HEK293T (cell line): Measurements from ENCODE around the gene GALNT8.

Experiments
- CTCF ChIA-PET: fragments of 350-600 bp; formaldehyde crosslinking; extraction: SDS; loops from one replicate; lab custom pipeline; 2021; ENCODE audit warnings: antibody characterized with exemption, inconsistent platforms; lab: Yijun Ruan, JAX
- POLR2A ChIA-PET: fragments of 350-600 bp; formaldehyde crosslinking; extraction: SDS; loops from one replicate; lab custom pipeline; 2020; ENCODE audit warnings: antibody characterized with exemption, inconsistent platforms; lab: Yijun Ruan, JAX
- DNase-seq: peaks from one replicate; pipeline ENCODE4 v3.0.0; 2012; ENCODE audit warnings: mixed read lengths; ENCODE audit errors: extremely low spot score
- ARNT ChIP-seq: fragments of 450-650 bp; IDR thresholded peaks from 2 replicates; pipeline ENCODE4 v1.6.1; 2017; ENCODE audit warnings: mild to moderate bottlenecking
- BHLHE40 ChIP-seq: fragments of 450-650 bp; IDR thresholded peaks from 2 replicates; pipeline ENCODE4 v1.6.1; 2016; ENCODE audit warnings: mild to moderate bottlenecking, moderate library complexity, borderline replicate concordance
- CTBP1 ChIP-seq: fragments of 450-650 bp; IDR thresholded peaks from 2 replicates; pipeline ENCODE4 v1.6.1; 2016; ENCODE audit warnings: borderline replicate concordance
- ELF4 ChIP-seq: fragments of 450-650 bp; IDR thresholded peaks from 2 replicates; pipeline ENCODE4 v1.6.1; 2017; ENCODE audit warnings: antibody characterized with exemption
- FOXA1 ChIP-seq: fragments of 450-650 bp; IDR thresholded peaks from 2 replicates; pipeline ENCODE4 v1.6.1; 2016; ENCODE audit warnings: mild to moderate bottlenecking
- FOXK2 ChIP-seq: fragments of 450-650 bp; IDR thresholded peaks from 2 replicates; pipeline ENCODE4 v1.6.1; 2016; ENCODE audit warnings: mild to moderate bottlenecking
- FOXM1 ChIP-seq: fragments of 450-650 bp; IDR thresholded peaks from 2 replicates; pipeline ENCODE4 v1.6.1; 2017; ENCODE audit warnings: mild to moderate bottlenecking, borderline replicate concordance
- HDGF ChIP-seq: fragments of 450-650 bp; IDR thresholded peaks from 2 replicates; pipeline ENCODE4 v1.6.1; 2017; ENCODE audit warnings: antibody characterized with exemption, borderline replicate concordance
- L3MBTL2 ChIP-seq: fragments of 450-650 bp; conservative IDR thresholded peaks from 2 replicates; pipeline ENCODE4 v1.6.1; 2016; ENCODE audit warnings: mild to moderate bottlenecking
- LEF1 ChIP-seq: fragments of 450-650 bp; IDR thresholded peaks from 2 replicates; pipeline ENCODE4 v1.6.1; 2017; ENCODE audit warnings: mild to moderate bottlenecking, borderline replicate concordance
- NFRKB ChIP-seq: fragments of 450-650 bp; IDR thresholded peaks from 2 replicates; pipeline ENCODE4 v1.6.1; 2016; ENCODE audit warnings: mild to moderate bottlenecking, moderate library complexity
- SP1 ChIP-seq: fragments of 450-650 bp; IDR thresholded peaks from 2 replicates; pipeline ENCODE4 v1.6.1; 2017
- SUZ12 ChIP-seq: fragments of 450-650 bp; IDR thresholded peaks from 2 replicates; pipeline ENCODE4 v1.6.1; 2016; ENCODE audit warnings: mild to moderate bottlenecking
- TARDBP ChIP-seq: fragments of 450-650 bp; IDR thresholded peaks from 2 replicates; pipeline ENCODE4 v1.6.1; 2016
- ZNF384 ChIP-seq: fragments of 450-650 bp; IDR thresholded peaks from 2 replicates; pipeline ENCODE4 v1.6.1; 2016
- TF ChIP-seq, protein P1 (sequence below): fragments of 450-650 bp; IDR thresholded peaks from 2 replicates; pipeline ENCODE4 v1.6.1; 2016

The GALNT8 gene

GRCh38 chr12:4719821-4720636 is at the start of gene GALNT8:
Gene GALNT8 (plus strand): TSS chr12:4720400. CDS start chr12:4720678, 278 bp downstream.
- TF ChIP-seq FOXK2: no peak
- no peak for TF ChIP-seq NFRKB
- TF ChIP-seq LEF1: no peak
- no peak for TF ChIP-seq TARDBP
- TF ChIP-seq FOXA1: no peak
- no peak for TF ChIP-seq SP1
- TF ChIP-seq ELF4: no peak
- TF ChIP-seq ARNT: no peak
- no peak for TF ChIP-seq ZNF384
- TF ChIP-seq CTBP1: no peak
- no peak for TF ChIP-seq HDGF
- TF ChIP-seq SUZ12: no peak
- no peak for TF ChIP-seq BHLHE40
- no peak for TF ChIP-seq FOXM1
- TF ChIP-seq, protein P1, sequence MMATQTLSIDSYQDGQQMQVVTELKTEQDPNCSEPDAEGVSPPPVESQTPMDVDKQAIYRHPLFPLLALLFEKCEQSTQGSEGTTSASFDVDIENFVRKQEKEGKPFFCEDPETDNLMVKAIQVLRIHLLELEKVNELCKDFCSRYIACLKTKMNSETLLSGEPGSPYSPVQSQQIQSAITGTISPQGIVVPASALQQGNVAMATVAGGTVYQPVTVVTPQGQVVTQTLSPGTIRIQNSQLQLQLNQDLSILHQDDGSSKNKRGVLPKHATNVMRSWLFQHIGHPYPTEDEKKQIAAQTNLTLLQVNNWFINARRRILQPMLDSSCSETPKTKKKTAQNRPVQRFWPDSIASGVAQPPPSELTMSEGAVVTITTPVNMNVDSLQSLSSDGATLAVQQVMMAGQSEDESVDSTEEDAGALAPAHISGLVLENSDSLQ: no peak
- TF ChIP-seq L3MBTL2: no peak
- CTCF ChIA-PET: interaction anchor here (0.7 kb wide), 1 partner anchor 15 kb away, joined by 6 read pairs; no protein-coding TSS in a partner anchor
- POLR2A ChIA-PET: no interaction called here
- DNase-seq: no peak

GRCh38 chr12:4679711-4680110 is 40.5 kb upstream of the GALNT8 start:
- no peak for DNase-seq
- ChIA-PET CTCF (no interaction called here), POLR2A (no interaction called here)
- TF ChIP-seq BHLHE40: no peak
- no peak for TF ChIP-seq SUZ12
- TF ChIP-seq CTBP1: no peak
- no peak for TF ChIP-seq FOXM1
- TF ChIP-seq LEF1: no peak
- TF ChIP-seq ELF4: no peak
- no peak for TF ChIP-seq SP1
- TF ChIP-seq FOXK2: no peak
- TF ChIP-seq TARDBP: no peak
- TF ChIP-seq ZNF384: no peak
- TF ChIP-seq, protein P1: no peak
- TF ChIP-seq FOXA1: no peak
- no peak for TF ChIP-seq NFRKB
- no peak for TF ChIP-seq ARNT
- TF ChIP-seq HDGF: no peak
- TF ChIP-seq L3MBTL2: no peak

DNA sequence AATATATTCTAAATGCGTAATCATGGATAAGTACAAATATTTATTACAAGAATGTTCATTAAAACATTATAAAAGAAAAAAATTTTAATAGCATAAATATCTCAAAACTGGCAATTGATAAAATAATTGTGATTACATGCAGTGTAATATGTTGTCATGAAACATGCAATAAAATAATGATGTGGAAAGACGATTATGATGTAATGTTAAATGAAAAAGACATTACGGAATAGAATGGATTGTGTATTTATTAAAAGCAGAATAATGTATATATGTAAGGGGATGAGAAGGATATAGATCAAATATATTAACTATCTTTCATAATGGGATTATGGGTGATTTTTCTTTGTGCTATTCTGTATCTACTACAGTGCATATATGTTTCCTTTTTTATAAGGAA is 38.5 kb upstream of the GALNT8 start:
- TF ChIP-seq BHLHE40: no peak
- no peak for TF ChIP-seq FOXK2
- TF ChIP-seq CTBP1: no peak
- no peak for TF ChIP-seq SP1
- no peak for TF ChIP-seq TARDBP
- TF ChIP-seq NFRKB: no peak
- no peak for TF ChIP-seq L3MBTL2
- TF ChIP-seq ZNF384: no peak
- no peak for TF ChIP-seq LEF1
- TF ChIP-seq FOXA1: no peak
- no peak for TF ChIP-seq HDGF
- DNase-seq: no peak
- CTCF ChIA-PET: no interaction called here
- POLR2A ChIA-PET: no interaction called here

- DNase-seq: no peak
- POLR2A ChIA-PET: no interaction called here
- CTCF ChIA-PET: no interaction called here
- TF ChIP-seq SP1: no peak
- TF ChIP-seq TARDBP: no peak
- TF ChIP-seq ELF4: no peak
- TF ChIP-seq FOXA1: no peak
- no peak for TF ChIP-seq L3MBTL2
- TF ChIP-seq LEF1: no peak
- no peak for TF ChIP-seq CTBP1
- no peak for TF ChIP-seq FOXK2
- no peak for TF ChIP-seq HDGF
- TF ChIP-seq SUZ12: no peak
- TF ChIP-seq BHLHE40: no peak
- no peak for TF ChIP-seq NFRKB
- no peak for TF ChIP-seq ARNT
- TF ChIP-seq ZNF384: no peak
- TF ChIP-seq, protein P1: no peak
- no peak for TF ChIP-seq FOXM1
Measured at GRCh38 chr12:4685317-4685716, 34.9 kb upstream of the GALNT8 start.

- TF ChIP-seq FOXM1 (no peak), TARDBP (no peak), LEF1 (no peak), BHLHE40 (no peak), SP1 (no peak), HDGF (no peak), FOXA1 (no peak), SUZ12 (no peak), ELF4 (no peak), ZNF384 (no peak)
- TF ChIP-seq, protein P1: no peak
- ChIA-PET POLR2A (no interaction called here), CTCF (no interaction called here)
- no peak for DNase-seq
Measured at GRCh38 chr12:4690760-4691159, 29.4 kb upstream of the GALNT8 start.
